SK-N-MC (cell line): ENCODE measurements around the gene CEP126.

Source experiments
- EZH2 ChIP-seq: fragments of 200-600 bp; sonication (generic); IDR thresholded peaks from one replicate; pipeline ENCODE4 v1.6.1; 2017; ENCODE audit warnings: antibody characterized with exemption
- POLR2AphosphoS5 ChIP-seq: IDR thresholded peaks from 2 replicates; pipeline ENCODE4 v1.6.1; 2012; ENCODE audit warnings: mild to moderate bottlenecking, low read depth, low read length, borderline replicate concordance

DNA sequence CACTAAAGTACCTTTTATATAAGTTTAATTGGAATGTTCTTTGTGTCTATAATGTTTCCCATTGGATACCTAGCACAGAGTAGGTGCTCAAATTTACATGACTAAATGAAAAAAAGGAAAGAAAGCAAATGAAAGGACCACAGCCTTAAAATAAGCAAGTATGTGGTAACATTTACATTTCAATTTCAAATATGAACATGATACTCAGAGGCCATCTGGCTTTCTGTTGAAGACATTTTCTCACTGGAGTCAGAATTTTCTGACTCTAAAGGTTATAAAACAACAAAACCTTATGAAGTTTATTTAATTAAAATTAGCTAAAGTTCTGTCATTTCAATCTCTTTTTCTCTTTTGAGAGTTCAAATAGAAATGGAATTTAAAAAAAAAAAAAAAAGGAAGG, 2.4 kb downstream of the CEP126 start:
- TF ChIP-seq EZH2 (no peak), POLR2AphosphoS5 (no peak)
